ENCODE results near the gene JDP2.

JDP2 gene

GRCh38 chr14:75438486-75439080 is 10.8 kb downstream of the JDP2 start:
- no peak for DNase-seq

DNA sequence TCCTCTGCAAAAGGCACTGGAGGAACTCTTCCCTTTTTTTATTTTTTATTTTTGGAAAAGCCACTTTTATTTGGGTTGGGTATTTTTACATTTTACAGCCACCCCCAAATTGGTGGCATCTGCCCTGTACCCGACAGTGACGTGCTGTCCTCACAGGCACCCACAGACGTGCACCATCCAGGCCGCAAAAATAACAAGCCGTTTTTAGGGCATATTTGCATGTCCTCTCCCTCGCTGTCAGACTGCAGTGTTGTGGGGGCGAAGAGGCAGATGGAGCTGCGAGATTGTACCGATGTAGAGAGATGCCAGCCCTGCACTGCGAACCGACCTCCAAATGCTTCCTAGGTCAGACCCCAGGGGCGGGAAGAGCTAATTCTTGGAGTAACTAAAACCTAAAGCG is 12.2 kb downstream of the JDP2 start:
- DNase-seq, result no peak

- no peak for DNase-seq
Measured at GRCh38 chr14:75440733-75441477, 13.1 kb downstream of the JDP2 start.

GRCh38 chr14:75441728-75442127 is 13.9 kb downstream of the JDP2 start:
- DNase-seq, result no peak

DNA sequence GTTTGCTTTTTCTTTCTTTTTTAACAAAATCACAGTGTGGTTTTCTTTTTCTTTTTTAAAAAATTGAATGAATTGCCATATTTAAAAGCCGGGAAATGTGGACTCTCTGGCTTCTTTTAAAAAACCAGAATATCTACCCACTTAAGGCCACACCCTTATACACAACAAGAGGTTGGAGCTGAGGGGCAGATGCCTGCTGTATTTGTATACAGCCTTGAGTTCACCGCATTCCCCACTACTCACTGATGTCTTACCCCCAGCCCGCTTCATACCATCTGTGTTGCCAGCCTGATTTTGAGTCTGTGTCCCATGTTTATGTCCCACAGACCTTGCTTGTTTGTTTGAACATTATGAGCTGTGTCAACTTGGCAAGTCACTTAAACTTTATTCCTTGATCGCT is 14.3 kb downstream of the JDP2 start:
- no peak for DNase-seq

- DNase-seq, result no peak
Measured at GRCh38 chr14:75442642-75443041, 14.8 kb downstream of the JDP2 start.

DNA sequence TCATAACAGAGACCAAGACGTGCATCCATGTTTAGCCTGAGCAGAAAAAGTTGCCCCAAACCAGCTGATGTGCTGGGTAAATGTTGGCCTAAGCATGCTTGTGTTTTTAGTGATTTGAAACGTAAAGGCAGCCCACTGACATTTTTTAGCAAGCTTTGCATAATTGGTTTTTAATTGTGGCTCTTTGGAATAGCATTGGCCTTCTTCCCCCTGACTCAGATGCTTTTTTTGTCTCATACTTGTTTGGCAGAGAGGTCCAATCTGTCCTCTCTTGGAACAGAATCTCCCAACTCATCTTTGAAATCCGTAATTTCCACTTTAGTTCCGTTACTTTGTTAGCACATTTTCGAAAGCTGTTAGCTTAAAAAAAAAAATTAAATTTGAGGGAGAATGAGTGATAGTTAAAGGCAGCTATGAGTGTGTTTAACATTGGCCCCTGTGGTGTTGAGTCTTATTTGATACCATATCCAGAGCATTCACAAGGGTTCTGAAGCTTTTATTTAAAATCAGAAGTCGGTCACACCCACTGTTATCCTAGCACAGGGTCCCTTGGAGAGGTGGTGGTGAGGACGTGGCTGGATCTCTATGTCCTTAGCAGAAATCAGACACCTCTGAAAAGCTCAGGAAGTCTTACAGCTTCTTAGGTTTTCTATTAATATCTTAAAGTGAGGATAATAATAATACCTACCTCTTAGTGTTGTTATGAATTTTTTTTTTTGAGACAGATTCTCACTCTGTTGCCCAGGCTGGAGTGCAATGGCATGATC is 15.6 kb downstream of the JDP2 start:
- DNase-seq, result peak in 1 of 2 experiments; percentile 9

GRCh38 chr14:75445236-75445635 is 17.4 kb downstream of the JDP2 start:
- no peak for DNase-seq

- no peak for DNase-seq
Measured at GRCh38 chr14:75445963-75446362, 18.1 kb downstream of the JDP2 start.

DNA sequence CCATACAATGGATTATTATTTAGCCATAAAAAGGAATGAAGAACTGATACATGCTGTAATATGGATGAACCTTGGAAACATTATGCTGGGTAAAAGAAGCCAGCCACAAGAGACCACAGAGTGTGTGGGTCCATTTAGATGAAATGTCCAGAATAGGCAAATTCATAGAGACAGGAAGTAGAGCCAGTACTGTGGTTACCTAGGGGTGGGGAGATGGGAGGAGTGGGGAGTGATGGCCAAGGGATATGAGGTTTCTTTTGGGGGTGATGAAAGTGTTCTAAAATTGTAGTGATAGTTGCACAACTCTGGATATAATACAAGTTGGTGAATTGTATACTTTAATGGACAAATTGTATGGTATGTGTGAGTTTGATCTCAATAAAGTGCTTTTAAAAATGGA is 18.6 kb downstream of the JDP2 start:
- no peak for DNase-seq

- no peak for DNase-seq
Measured at GRCh38 chr14:75448209-75448608, 20.4 kb downstream of the JDP2 start.

- no peak for DNase-seq
Measured at GRCh38 chr14:75449036-75449435, 21.2 kb downstream of the JDP2 start.

DNA sequence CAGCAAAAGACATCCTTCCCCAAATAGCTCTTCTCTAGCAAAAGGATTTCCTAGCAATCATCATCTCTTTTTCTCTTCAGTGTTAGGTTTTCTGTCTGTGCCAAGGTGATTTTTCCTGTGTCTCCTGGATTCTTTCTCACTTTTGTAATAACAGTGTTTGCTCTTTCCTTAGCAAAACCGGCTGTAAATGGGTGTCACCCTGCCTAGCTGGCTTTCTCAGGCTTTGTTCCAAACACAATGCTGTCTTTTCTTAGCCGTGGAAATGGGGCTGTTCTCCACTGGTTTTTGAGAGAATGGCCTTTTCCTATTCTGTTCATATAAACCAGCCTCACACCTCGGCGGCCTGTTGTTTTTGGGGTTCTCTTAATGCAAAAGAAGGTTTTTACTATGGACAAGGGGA is 21.9 kb downstream of the JDP2 start:
- no peak for DNase-seq

- no peak for DNase-seq
Measured at GRCh38 chr14:75450381-75451276, 22.8 kb downstream of the JDP2 start.

DNA sequence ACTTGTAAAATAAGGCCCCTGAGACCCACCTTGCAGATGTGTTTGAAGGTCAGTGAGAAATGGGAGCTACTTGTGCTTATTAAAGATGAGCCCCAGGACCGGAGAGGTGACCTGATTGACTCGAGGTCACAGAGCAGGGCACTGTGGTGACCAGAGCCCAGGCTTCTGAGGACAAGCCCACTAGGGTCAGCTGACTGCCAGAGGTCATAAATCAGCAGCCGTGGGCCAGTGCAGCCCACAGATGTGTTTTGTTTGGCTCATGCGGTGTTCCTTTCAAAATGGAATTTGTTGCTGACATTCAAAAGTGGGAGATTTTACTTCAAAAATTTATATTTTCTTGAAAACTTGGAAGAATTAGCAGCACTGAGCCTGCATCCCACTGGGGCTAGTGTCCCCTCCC is 24.5 kb downstream of the JDP2 start:
- no peak for DNase-seq

- no peak for DNase-seq
Measured at GRCh38 chr14:75452900-75453816, 25.3 kb downstream of the JDP2 start.

GRCh38 chr14:75453817-75454434 is 26.1 kb downstream of the JDP2 start:
- no peak for DNase-seq

GRCh38 chr14:75454963-75455546 is 27.2 kb downstream of the JDP2 start:
- DNase-seq, result no peak

DNA sequence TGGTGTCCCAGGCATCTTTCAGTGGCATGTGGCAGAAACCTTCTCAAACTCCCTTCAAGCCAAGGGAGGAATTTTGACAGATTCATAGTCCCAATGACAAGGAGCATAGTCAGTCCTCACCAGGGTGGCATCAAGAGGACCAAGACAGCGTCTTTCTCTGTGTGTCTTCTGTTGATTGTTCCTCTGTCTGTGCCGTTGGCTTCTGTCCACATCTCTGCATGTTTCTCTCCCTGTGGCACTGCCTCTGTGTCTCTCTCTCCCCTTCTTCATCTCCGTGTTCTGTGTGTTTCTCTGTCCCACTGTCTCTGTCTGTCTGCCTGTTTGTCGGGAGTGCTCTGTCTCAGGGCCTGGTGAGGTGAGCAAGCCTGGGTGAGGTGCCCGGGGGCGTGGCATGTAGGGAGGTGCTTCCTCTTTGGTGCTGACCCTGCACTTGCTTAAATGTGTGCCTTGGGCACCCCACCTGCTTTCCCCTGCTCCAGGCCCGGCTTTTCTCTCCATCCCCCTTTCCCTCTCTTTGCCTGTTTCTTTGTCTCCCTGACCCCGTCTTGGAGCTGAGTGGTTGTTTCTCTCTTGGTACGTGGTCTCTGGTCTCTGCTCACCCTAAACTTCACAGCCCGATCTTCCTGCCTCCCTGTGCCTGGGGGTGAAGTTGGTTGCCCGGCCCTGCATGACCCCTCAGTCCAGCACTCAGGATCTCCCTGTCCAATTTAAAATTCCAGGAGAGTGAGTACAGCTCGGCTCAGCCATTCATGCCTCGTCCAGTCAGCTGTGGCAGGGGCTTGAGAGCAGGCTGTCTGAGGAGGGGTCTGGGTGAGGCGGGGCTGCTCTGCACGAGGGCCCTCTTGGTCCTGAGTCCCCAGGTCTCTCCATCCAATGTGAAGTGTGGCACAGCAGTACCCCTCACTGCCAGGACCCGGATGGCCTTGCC is 28.5 kb downstream of the JDP2 start:
- no peak for DNase-seq

DNA sequence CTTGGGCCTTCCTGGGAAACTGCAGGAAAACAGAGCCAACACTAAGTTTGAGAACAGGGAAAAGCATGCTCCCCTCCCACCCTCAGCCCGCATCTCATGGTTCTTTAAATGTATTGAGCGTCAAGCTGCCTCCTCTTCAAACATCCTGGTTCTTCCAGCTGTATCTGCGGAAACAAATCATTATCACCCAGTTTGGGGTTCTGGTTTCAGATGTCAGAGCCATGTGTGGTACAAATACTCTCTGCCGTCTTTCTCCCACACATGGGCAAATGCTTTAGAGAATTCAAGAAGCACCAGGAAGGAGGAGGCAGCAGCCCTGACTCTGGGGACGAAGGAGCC is 29.1 kb downstream of the JDP2 start:
- DNase-seq, result no peak

Measured in NCI-H446 (cell line).